ENCODE measurements around the gene FHIP2A.

Gene FHIP2A

GRCh38 chr10:114867365-114867764 is 45.8 kb downstream of the FHIP2A start:
- no peak for TF ChIP-seq CTCF (IDR thresholded peaks at IDR 0.05; ENCODE audit: low read length)
- TF ChIP-seq EZH2 (IDR thresholded peaks at IDR 0.05; ENCODE audit: borderline replicate concordance, low read length), result no peak
- H3K4me1 ChIP-seq (ENCODE audit: insufficient read depth, low read length, severe bottlenecking), result no peaks in the 10 kb centered on the region
- no peak overlapping the region for H3K9ac ChIP-seq (ENCODE audit: low read length)
- H3K9me3 ChIP-seq (ENCODE audit: low read length), result no peaks in the 10 kb centered on the region
- H2AFZ ChIP-seq (ENCODE audit: low read length), result no peak overlapping the region
- no peaks in the 10 kb centered on the region for H3F3A ChIP-seq (ENCODE audit: insufficient read depth, low read length)
- no peaks in the 10 kb centered on the region for H3K27me3 ChIP-seq (ENCODE audit: insufficient read depth, low read length)
- H4K20me1 ChIP-seq (ENCODE audit: insufficient read depth, low read length), result no peaks in the 10 kb centered on the region
- H3K79me2 ChIP-seq (ENCODE audit: insufficient read depth, low read length), result no peaks in the 10 kb centered on the region
- no peaks in the 10 kb centered on the region for H3K36me3 ChIP-seq (ENCODE audit: insufficient read depth, low read length)
- no peak overlapping the region for H3K27ac ChIP-seq (ENCODE audit: low read depth, low read length, poor library complexity, severe bottlenecking)
- no peak overlapping the region for H3K4me3 ChIP-seq (ENCODE audit: low read depth, low read length, poor library complexity, severe bottlenecking)
- H3K9me2 ChIP-seq (ENCODE audit: low read depth, low read length), result no peaks in the 10 kb centered on the region
- no peak overlapping the region for H3K4me2 ChIP-seq (ENCODE audit: low read length)

- no peaks in the 10 kb centered on the region for H4K20me1 ChIP-seq (ENCODE audit: insufficient read depth, low read length)
- TF ChIP-seq CTCF (IDR thresholded peaks at IDR 0.05; ENCODE audit: low read length), result no peak
- no peak for TF ChIP-seq EZH2 (IDR thresholded peaks at IDR 0.05; ENCODE audit: borderline replicate concordance, low read length)
Measured at GRCh38 chr10:114868870-114869519, 47.4 kb downstream of the FHIP2A start.

GRCh38 chr10:114869520-114869892 is 47.9 kb downstream of the FHIP2A start:
- Histone ChIP-seq H3K36me3 (ENCODE audit: insufficient read depth, low read length) (no peaks in the 10 kb centered on the region), H3K79me2 (ENCODE audit: insufficient read depth, low read length) (no peaks in the 10 kb centered on the region), H3K9me2 (ENCODE audit: low read depth, low read length) (no peaks in the 10 kb centered on the region), H4K20me1 (ENCODE audit: insufficient read depth, low read length) (no peaks in the 10 kb centered on the region), H3K27me3 (ENCODE audit: insufficient read depth, low read length) (no peaks in the 10 kb centered on the region), H3K9ac (ENCODE audit: low read length) (no peak overlapping the region), H3F3A (ENCODE audit: insufficient read depth, low read length) (no peaks in the 10 kb centered on the region), H3K9me3 (ENCODE audit: low read length) (no peaks in the 10 kb centered on the region), H3K4me3 (ENCODE audit: low read depth, low read length, poor library complexity, severe bottlenecking) (no peak overlapping the region), H3K27ac (ENCODE audit: low read depth, low read length, poor library complexity, severe bottlenecking) (no peak overlapping the region), H2AFZ (ENCODE audit: low read length) (no peak overlapping the region), H3K4me2 (ENCODE audit: low read length) (no peak overlapping the region), H3K4me1 (ENCODE audit: insufficient read depth, low read length, severe bottlenecking) (no peaks in the 10 kb centered on the region)
- TF ChIP-seq CTCF (IDR thresholded peaks at IDR 0.05; ENCODE audit: low read length), result no peak
- no peak for TF ChIP-seq EZH2 (IDR thresholded peaks at IDR 0.05; ENCODE audit: borderline replicate concordance, low read length)

More at GRCh38 chr10:114868870-114869519, 47.4 kb downstream of the FHIP2A start:
- Histone ChIP-seq H3K9ac (ENCODE audit: low read length) (no peak overlapping the region), H3K36me3 (ENCODE audit: insufficient read depth, low read length) (no peaks in the 10 kb centered on the region), H3K4me2 (ENCODE audit: low read length) (no peak overlapping the region), H3K4me1 (ENCODE audit: insufficient read depth, low read length, severe bottlenecking) (no peaks in the 10 kb centered on the region), H3K4me3 (ENCODE audit: low read depth, low read length, poor library complexity, severe bottlenecking) (no peak overlapping the region), H3F3A (ENCODE audit: insufficient read depth, low read length) (no peaks in the 10 kb centered on the region), H3K27ac (ENCODE audit: low read depth, low read length, poor library complexity, severe bottlenecking) (no peak overlapping the region), H3K27me3 (ENCODE audit: insufficient read depth, low read length) (no peaks in the 10 kb centered on the region), H3K79me2 (ENCODE audit: insufficient read depth, low read length) (no peaks in the 10 kb centered on the region), H3K9me3 (ENCODE audit: low read length) (no peaks in the 10 kb centered on the region), H2AFZ (ENCODE audit: low read length) (no peak overlapping the region), H3K9me2 (ENCODE audit: low read depth, low read length) (no peaks in the 10 kb centered on the region)
